Measurements from ENCODE around the gene EXT2.

- TF ChIP-seq CTCF (IDR thresholded peaks at IDR 0.05; ENCODE audit: poor library complexity, severe bottlenecking) (no peak), EP300 (conservative IDR thresholded peaks at IDR 0.05; ENCODE audit: poor library complexity, severe bottlenecking) (no peak)
Observed at GRCh38 chr11:44049832-44050231, 45.6 kb upstream of the EXT2 start.

All from neural cell (in vitro differentiated cells).